Prostate gland (tissue), 2 donors: ENCODE results near the gene ABL1. TPM values are rescaled to one million over a fixed set of nuclear protein-coding genes. Genes with fewer than 3 reads are reported as not detected.

Source experiments
- DNase-seq: peaks from one replicate; pipeline ENCODE4 v3.0.0-alpha.2; 2019; ENCODE audit warnings: low spot score
- H3K27ac ChIP-seq, 2 donors: fragments of 200-600 bp; sonication (generic); 2 replicates each; pipeline ENCODE4 v1.5.1; 2017 to 2019
- H3K27me3 ChIP-seq: fragments of 200-600 bp; sonication (generic); replicated peaks from 2 replicates; pipeline ENCODE4 v1.5.1; 2019; ENCODE audit not compliant: insufficient read depth
- H3K36me3 ChIP-seq, 2 donors: fragments of 200-600 bp; sonication (generic); 1 replicate in 1 of 2; 2 replicates in 1 of 2; pipeline versions ENCODE4 v1.5.1 to v1.8.1; 2017 to 2019
- H3K4me1 ChIP-seq: fragments of 200-600 bp; sonication (generic); replicated peaks from 2 replicates; pipeline ENCODE4 v1.5.1; 2019
- H3K4me3 ChIP-seq, 2 donors: fragments of 200-600 bp; sonication (generic); 2 replicates each; pipeline ENCODE4 v1.5.1; 2017 to 2019
- H3K9me3 ChIP-seq: fragments of 200-600 bp; sonication (generic); 2 replicates; pipeline ENCODE4 v1.5.1; 2017
- CTCF ChIP-seq, 4 experiments: fragments of 200-600 bp in 2 of 4; fragments of 450-650 bp in 2 of 4; sonication (generic) in 2 of 4; IDR thresholded peaks; 1 replicate in 3 of 4; 2 replicates in 1 of 4; pipeline ENCODE4 v1.5.1; 2016 to 2019; ENCODE audit warnings: antibody characterized with exemption in 4 of 4, mild to moderate bottlenecking in 2 of 4, moderate library complexity in 2 of 4
- POLR2A ChIP-seq: fragments of 450-650 bp; IDR thresholded peaks from one replicate; pipeline ENCODE4 v1.6.1; 2016; ENCODE audit warnings: antibody characterized with exemption, mild to moderate bottlenecking
- POLR2AphosphoS5 ChIP-seq: sonication (generic); formaldehyde crosslinking; IDR thresholded peaks from one replicate; pipeline ENCODE4 v1.6.1; 2017; ENCODE audit warnings: antibody characterized with exemption
- whole genome bisulfite sequencing: methylation state at CpG from one replicate; pipeline ENCODE4 v1.1.5; 2018; 5-methylcytosine and 5-hydroxymethylcytosine counted together
- intact Hi-C: fragments of 100-400 bp; cut with DNase I; formaldehyde crosslinking; loops from one replicate; pipeline ENCODE4 v1.14.2; 2022
- total RNA-seq, 2 donors: library from RNA; depleted of rRNA; stranded (reverse); fragments of >200 nt; gene quantifications; one replicate each; pipeline ENCODE4 v1.1.0, GENCODE V29; 2016

The ABL1 gene
- total RNA-seq, 2 donors from 2014 or later = 48.2 to 73.4 TPM

DNA sequence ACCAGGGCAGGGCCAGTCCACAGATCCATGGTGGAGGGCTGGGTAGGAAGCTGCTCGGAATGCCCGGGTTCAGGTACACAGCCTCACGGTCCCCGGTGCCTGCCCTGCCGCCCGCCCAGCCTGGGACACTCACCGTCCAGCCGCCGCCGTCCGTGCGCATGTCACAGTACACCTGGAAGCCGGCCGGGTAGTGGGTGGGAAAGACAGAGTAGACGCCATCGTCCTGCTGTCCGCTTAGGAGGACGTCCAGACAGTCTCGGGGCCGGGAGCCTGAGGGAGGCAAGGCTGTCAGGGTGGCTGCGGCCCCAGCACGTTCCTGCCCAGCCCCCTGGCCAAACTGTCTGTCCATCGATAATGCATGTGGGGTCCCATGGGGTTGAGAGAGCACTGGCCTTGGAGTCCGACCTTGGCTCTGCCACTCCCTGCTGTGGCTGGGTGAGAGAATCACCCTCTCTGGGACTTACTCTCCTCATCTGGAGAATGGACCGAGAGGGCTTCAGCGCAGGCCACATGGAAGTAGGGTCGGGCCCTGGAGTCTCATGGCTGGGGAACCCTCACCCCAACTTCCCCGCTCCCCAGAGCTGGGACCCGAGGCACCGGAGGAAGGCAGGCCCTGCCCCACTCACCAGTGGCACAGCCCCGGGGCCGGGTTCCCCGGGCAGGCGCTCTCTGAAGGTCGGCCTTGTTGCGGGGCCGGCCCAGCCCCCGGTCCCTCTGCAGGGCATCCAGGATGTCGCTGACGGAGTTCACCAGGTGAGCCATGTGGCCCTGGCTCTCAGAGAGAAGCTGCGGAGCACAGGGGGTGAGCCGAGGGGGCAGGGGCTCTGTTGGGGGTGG, 88.8 kb downstream of the ABL1 start:
- H3K4me1 ChIP-seq = no peaks in the 10 kb centered on the region
- no peak overlapping the region for H3K27ac ChIP-seq
- intact Hi-C loops = no loop called here
- no peak for DNase-seq
- 95% methylated on average over 28 of the region's 42 CpGs for WGBS
- H3K4me3 ChIP-seq = no peak overlapping the region
- H3K9me3 ChIP-seq = no peaks in the 10 kb centered on the region
- no peaks in the 10 kb centered on the region for H3K27me3 ChIP-seq
- no peak for TF ChIP-seq CTCF (IDR thresholded peaks at IDR 0.05)
- TF ChIP-seq POLR2A = no peak
- TF ChIP-seq POLR2AphosphoS5 = no peak
- H3K36me3 ChIP-seq = no peaks in the 10 kb centered on the region

GRCh38 chr9:130924448-130924788, 89.4 kb downstream of the ABL1 start:
- Histone ChIP-seq H3K36me3 (no peaks in the 10 kb centered on the region), H3K9me3 (no peaks in the 10 kb centered on the region), H3K27me3 (no peaks in the 10 kb centered on the region), H3K27ac (no peak overlapping the region), H3K4me3 (no peak overlapping the region), H3K4me1 (no peaks in the 10 kb centered on the region)
- intact Hi-C loops = no loop called here
- TF ChIP-seq POLR2AphosphoS5 (no peak), POLR2A (no peak), CTCF (IDR thresholded peaks at IDR 0.05) (no peak)
- no peak for DNase-seq
- 94% methylated on average over 10 of the region's 10 CpGs for WGBS

DNA sequence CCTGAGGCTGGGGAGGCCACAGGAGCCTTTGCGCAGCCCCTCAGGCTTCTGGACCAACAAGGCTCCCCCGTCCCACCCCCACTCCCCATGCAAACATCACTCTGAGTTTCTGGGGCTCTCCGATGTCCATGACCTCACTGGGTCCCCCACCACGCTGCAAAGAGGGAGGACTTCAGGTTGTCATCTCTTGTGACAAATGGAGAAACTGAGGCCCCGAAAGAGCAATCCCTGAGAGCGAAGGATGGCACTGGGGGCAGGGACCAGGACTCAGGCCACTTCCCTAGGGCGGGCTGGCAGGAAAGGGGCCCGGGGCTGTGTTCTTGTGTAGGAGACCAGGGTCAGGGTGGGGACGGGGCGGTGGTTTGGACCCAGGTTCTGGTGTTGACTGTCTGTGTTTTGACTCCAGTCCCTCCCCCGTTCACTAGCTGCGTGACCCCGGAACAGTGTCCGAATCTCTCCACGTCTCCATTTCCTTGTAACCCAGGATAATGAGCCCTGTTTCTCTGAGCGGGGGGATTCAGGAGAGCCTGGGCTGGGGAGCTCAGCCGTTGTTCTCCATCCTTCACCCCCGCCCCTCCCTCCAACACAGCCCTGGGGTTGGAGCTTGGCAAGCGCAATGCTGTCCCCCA, 90.1 kb downstream of the ABL1 start:
- H3K36me3 ChIP-seq = no peaks in the 10 kb centered on the region
- 83% methylated on average over 19 of the region's 19 CpGs for WGBS
- no peaks in the 10 kb centered on the region for H3K27me3 ChIP-seq
- H3K4me1 ChIP-seq = no peaks in the 10 kb centered on the region
- DNase-seq = no peak
- no peaks in the 10 kb centered on the region for H3K9me3 ChIP-seq
- no peak overlapping the region for H3K4me3 ChIP-seq
- H3K27ac ChIP-seq = no peak overlapping the region
- intact Hi-C loops = no loop called here
- no peak for TF ChIP-seq POLR2A

GRCh38 chr9:130927338-130927737, 92.3 kb downstream of the ABL1 start:
- H3K27me3 ChIP-seq = no peaks in the 10 kb centered on the region
- 90% methylated on average over 10 of the region's 10 CpGs for WGBS
- no peak for TF ChIP-seq POLR2AphosphoS5
- TF ChIP-seq POLR2A = no peak
- TF ChIP-seq CTCF (IDR thresholded peaks at IDR 0.05) = no peak
- no peak overlapping the region for H3K4me3 ChIP-seq
- H3K36me3 ChIP-seq = no peaks in the 10 kb centered on the region
- no peaks in the 10 kb centered on the region for H3K4me1 ChIP-seq
- no peaks in the 10 kb centered on the region for H3K9me3 ChIP-seq
- H3K27ac ChIP-seq = no peak overlapping the region
- DNase-seq = no peak
- intact Hi-C loops = no loop called here

DNA sequence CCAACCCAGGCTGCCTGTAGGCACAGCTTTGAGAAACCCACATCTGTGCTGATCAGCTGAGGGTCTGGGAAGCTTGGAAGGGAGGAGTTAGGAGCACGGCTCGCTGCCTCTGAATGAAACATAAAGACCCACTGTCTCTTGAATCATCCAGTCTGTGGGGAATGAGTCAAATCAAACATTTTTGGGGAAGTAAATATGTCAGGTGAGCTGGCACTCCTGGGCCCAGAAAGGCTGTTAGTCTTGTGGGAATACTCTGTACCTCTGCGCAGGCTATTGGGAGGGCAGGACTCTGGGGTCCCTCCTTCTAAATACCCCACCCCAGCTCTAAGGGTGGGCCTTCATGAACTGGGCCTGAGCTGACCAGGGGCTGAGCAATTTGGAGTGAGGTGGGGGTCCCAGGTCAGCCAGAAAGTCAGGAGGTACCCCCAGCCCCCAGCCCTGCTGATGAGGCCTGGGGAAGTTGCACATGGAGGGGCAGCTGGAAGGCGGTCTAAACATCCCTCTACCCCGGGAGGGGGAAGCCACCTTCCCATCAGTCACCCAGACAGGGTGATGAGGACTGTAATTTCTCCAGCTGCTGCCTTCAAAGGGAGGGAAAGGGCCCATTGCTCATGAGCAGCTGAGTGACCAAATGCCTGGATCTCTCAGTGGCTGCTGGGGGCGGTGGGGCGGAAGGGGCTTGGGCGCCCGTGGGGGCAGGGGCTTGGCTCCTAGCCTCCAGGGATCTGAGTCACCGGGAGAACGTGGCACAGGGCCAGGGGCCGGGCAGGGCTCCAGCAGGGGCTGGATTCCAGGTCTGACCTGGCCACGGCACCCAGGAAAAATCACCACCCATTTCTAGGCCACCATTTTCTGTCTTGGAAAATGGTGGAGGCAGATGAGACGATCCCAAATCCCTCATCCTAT, 93.2 kb downstream of the ABL1 start:
- H3K9me3 ChIP-seq = no peaks in the 10 kb centered on the region
- H3K27me3 ChIP-seq = no peaks in the 10 kb centered on the region
- no peak overlapping the region for H3K4me3 ChIP-seq
- TF ChIP-seq POLR2AphosphoS5 = no peak
- no peak for TF ChIP-seq POLR2A
- no peak for TF ChIP-seq CTCF (IDR thresholded peaks at IDR 0.05)
- no peaks in the 10 kb centered on the region for H3K36me3 ChIP-seq
- H3K4me1 ChIP-seq = peaks cover 4% of the 10 kb centered on the region
- peak; percentile 34 for DNase-seq
- 30% methylated on average over 13 of the region's 14 CpGs for WGBS
- no peak overlapping the region for H3K27ac ChIP-seq
- intact Hi-C loops = no loop called here
